Measurements from ENCODE around the gene TNS3.

TNS3 gene

DNA sequence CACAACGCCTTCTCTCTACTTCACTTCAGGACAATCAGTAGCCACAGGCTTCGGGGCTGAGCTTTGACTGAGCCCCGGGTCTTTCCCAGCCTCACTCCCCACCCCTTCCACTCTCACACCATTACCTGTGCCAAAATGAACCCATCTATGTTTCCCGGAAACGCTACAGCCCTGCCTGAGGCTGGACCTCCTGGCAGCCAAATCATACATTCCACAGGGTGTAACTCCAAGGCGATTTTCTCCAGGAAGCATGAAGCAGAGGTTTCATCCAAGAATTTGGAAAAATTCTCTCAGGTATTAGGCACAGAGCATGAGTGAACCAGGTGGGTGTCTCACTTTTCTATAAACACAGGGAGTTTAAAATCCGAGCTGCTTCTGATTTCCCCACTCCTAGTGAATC is 286.3 kb downstream of the TNS3 start:
- TF ChIP-seq, protein P1, sequence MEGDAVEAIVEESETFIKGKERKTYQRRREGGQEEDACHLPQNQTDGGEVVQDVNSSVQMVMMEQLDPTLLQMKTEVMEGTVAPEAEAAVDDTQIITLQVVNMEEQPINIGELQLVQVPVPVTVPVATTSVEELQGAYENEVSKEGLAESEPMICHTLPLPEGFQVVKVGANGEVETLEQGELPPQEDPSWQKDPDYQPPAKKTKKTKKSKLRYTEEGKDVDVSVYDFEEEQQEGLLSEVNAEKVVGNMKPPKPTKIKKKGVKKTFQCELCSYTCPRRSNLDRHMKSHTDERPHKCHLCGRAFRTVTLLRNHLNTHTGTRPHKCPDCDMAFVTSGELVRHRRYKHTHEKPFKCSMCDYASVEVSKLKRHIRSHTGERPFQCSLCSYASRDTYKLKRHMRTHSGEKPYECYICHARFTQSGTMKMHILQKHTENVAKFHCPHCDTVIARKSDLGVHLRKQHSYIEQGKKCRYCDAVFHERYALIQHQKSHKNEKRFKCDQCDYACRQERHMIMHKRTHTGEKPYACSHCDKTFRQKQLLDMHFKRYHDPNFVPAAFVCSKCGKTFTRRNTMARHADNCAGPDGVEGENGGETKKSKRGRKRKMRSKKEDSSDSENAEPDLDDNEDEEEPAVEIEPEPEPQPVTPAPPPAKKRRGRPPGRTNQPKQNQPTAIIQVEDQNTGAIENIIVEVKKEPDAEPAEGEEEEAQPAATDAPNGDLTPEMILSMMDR (IDR thresholded peaks at IDR 0.05; ENCODE audit: low read depth, low read length) = no peak
- in situ Hi-C loops (cut with HindIII; ENCODE audit: low sequenced_read_pairs) = no loop called here
- H3K4me3 ChIP-seq (ENCODE audit: low read depth, low read length) = no peak overlapping the region
- no peak for DNase-seq (ENCODE audit: low read depth, low spot score)

DNA sequence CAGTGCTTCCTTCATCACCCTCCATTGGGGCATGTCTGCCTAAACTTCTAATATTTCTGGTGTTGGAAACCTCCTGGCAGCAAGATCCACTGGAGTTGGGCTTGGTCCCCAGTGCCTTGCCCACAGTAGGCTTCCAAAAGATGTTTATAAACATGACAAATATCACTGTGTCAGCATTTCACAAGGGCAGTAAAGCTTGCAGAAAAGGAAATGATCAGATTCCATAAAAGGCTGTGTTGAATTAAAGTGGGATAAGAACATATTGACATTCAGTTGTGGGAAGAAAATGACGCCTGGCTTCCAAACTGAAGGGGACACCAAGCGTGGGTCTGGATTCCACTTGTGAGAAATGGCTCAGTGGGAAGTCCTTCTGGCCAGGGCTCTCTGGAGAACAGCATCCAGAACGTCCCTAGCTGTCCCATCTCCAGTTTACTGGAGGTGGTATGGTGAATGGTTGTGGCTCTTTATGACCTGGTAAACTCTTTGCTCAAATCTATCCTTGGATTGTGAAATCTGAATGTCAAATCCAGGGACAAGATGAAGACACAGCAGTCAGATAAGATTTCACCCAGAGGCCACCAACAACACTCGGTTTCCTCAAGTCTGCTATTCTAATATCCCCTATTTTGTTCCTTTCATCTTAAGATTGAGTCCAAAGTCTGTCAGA is 287.2 kb downstream of the TNS3 start:
- TF ChIP-seq, protein P1 (IDR thresholded peaks at IDR 0.05; ENCODE audit: low read depth, low read length) = no peak
- H3K4me3 ChIP-seq (ENCODE audit: low read depth, low read length) = no peak overlapping the region
- in situ Hi-C loops (cut with HindIII; ENCODE audit: low sequenced_read_pairs) = no loop called here
- no peak for DNase-seq (ENCODE audit: low read depth, low spot score)

DNA sequence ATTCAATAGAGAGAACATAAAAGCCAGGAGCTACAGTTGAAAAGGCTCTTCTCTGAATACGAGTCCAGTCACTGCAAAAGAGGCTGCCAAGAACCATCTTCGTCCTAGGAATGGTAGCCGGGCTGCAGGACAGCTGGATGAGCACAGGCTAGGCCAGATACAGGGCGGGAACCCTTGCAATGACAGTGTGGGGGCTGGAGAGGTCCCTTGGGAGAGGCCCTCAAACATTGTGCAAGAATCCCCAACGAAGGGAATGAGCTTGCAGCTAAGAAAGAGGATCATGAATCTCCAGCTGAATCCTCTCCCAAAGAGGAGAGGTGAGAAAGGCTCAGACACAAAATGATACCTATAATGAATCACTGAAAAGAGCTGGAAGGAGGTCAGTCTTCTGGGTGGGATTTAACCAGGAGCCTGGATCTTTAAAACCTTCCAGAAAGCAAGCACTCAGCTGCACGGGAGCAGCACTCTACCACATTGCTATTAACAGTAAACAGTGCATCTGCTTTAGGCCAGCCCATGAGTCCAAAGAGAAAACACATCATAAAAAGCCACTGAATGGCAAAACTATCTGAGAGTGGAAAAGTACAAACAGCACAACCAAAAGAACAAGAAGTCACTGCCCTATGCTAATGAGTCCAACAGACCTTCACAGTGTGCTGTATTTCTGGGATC is 287.9 kb downstream of the TNS3 start:
- in situ Hi-C loops (cut with HindIII; ENCODE audit: low sequenced_read_pairs) = no loop called here
- no peak for DNase-seq (ENCODE audit: low read depth, low spot score)

DNA sequence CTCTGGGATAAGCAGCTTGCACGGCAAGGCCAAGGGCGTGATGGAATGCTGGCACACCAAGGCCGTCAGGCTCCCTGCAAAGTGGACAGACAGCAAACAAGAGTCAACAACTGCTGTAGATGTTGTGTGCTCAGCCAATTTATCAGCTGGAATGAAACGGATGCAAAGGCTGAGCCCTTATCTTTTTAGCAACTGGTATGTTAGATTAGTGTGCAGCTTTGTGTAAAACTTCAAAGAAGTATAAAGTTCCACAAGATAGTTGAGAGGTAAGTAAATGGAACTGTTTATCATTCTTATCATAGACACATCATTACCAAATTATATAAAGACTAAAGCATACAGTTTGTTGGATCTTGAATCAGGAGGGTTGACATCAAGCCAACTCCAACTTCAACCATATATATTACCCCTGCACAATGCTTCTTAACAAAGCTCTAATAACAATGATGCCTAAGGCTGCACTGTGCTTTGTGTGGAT is 289.0 kb downstream of the TNS3 start:
- in situ Hi-C loops (cut with HindIII; ENCODE audit: low sequenced_read_pairs) = no loop called here
- DNase-seq (ENCODE audit: low read depth, low spot score) = no peak
- TF ChIP-seq, protein P1 (IDR thresholded peaks at IDR 0.05; ENCODE audit: low read depth, low read length) = no peak
- no peak overlapping the region for H3K4me3 ChIP-seq (ENCODE audit: low read depth, low read length)

More for the DNA sequence above, 287.9 kb downstream of the TNS3 start:
- TF ChIP-seq, protein P1 (IDR thresholded peaks at IDR 0.05; ENCODE audit: low read depth, low read length) = no peak
- no peak overlapping the region for H3K4me3 ChIP-seq (ENCODE audit: low read depth, low read length)

DNA sequence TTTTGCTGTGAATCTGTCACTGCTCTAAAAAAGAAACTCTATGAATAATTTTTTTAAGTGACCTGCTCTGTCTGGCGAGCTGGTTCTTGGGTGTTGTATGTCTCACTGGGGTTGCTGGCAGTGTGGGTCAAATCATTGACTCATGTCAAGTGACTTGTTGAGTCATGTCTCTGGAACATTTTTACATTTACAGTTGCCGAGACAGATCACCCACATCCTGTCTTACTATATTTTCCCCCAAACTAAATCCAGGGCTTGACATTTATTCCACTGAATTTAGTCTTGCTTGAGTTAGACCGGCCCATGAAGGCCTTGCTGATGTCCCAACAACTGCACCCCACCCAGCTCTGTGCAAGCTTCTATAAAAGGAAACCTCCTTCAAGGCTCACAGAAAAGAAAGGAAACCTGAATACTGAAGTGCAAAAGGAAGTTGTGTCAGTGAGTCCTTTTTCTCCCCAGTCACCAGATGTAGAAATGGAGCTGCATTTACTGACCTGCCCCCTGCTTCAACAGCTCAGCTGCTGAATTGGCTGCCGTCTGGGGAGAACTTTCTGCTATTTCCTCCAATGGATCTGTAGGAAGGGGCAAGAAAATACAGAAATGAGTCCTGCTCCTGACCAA is 290.3 kb downstream of the TNS3 start:
- TF ChIP-seq, protein P1 (IDR thresholded peaks at IDR 0.05; ENCODE audit: low read depth, low read length) = no peak
- DNase-seq (ENCODE audit: low read depth, low spot score) = peak; percentile 93
- in situ Hi-C loops (cut with HindIII; ENCODE audit: low sequenced_read_pairs) = no loop called here

DNA sequence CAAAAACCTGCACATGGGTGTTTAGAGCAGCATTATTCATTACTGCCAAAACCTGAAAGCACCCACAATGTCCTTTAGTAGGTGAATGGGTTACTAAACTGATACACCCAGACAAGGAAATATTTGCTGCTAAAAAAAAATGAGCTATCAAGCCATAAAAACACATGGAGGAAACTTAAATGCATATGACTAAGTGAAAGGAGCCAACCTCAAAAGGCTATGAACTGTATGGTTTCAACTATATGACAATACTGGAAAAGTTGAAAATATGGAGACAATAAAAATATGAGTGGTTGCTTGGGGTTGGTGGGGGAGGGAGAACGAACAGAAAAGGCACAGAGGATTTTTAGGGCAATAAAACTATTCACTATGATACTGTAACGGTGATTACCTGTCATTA is 291.0 kb downstream of the TNS3 start:
- TF ChIP-seq, protein P1 (IDR thresholded peaks at IDR 0.05; ENCODE audit: low read depth, low read length) = no peak
- no peak overlapping the region for H3K4me3 ChIP-seq (ENCODE audit: low read depth, low read length)
- in situ Hi-C loops (cut with HindIII; ENCODE audit: low sequenced_read_pairs) = no loop called here
- no peak for DNase-seq (ENCODE audit: low read depth, low spot score)

More for the DNA sequence above, 290.3 kb downstream of the TNS3 start:
- no peak overlapping the region for H3K4me3 ChIP-seq (ENCODE audit: low read depth, low read length)
